ENCODE data around the gene F2RL3.

F2RL3 gene

GRCh38 chr19:16880884-16881554, 7.8 kb upstream of the F2RL3 start:
- no peak overlapping the region for H3K4me3 ChIP-seq (ENCODE audit: low read length)
- DNase-seq (ENCODE audit: low read depth), result no peak
- no peak for TF ChIP-seq CTCF (conservative IDR thresholded peaks at IDR 0.05; ENCODE audit: low read depth, low read length)

- no peak for DNase-seq (ENCODE audit: low read depth)
- TF ChIP-seq CTCF (conservative IDR thresholded peaks at IDR 0.05; ENCODE audit: low read depth, low read length), result no peak
Observed at GRCh38 chr19:16882146-16882545, 6.7 kb upstream of the F2RL3 start.

GRCh38 chr19:16883522-16883921, 5.3 kb upstream of the F2RL3 start:
- no peak for DNase-seq (ENCODE audit: low read depth)
- no peak for TF ChIP-seq CTCF (conservative IDR thresholded peaks at IDR 0.05; ENCODE audit: low read depth, low read length)
- no peak overlapping the region for H3K4me3 ChIP-seq (ENCODE audit: low read length)

More at GRCh38 chr19:16882146-16882545, 6.7 kb upstream of the F2RL3 start:
- H3K4me3 ChIP-seq (ENCODE audit: low read length), result no peak overlapping the region

DNA sequence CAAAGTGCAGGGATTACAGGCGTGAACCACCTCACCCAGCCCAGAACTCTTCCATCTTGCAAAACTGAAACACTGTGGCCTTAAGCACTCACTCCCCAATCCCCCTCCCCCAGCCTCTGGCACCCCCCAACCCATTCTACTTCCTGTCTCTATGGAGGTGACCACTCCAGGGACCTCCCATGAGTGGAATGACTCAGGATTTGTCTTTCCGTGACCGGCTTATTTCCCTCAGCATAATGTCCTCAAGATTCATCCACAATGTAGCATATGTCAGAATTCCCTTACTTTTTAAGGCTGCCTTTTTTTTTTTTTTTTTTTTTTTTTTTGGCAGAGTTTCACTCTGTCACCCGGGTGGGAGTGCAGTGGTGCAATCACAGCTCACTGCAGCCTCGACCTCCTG, 3.6 kb upstream of the F2RL3 start:
- TF ChIP-seq CTCF (conservative IDR thresholded peaks at IDR 0.05; ENCODE audit: low read depth, low read length), result no peak
- DNase-seq (ENCODE audit: low read depth), result no peak
- no peak overlapping the region for H3K4me3 ChIP-seq (ENCODE audit: low read length)

- DNase-seq (ENCODE audit: low read depth), result no peak
- no peak overlapping the region for H3K4me3 ChIP-seq (ENCODE audit: low read length)
- no peak for TF ChIP-seq CTCF (conservative IDR thresholded peaks at IDR 0.05; ENCODE audit: low read depth, low read length)
Observed at GRCh38 chr19:16886305-16886880, 2.4 kb upstream of the F2RL3 start.

- DNase-seq (ENCODE audit: low read depth), result no peak
- no peak for TF ChIP-seq CTCF (conservative IDR thresholded peaks at IDR 0.05; ENCODE audit: low read depth, low read length)
- no peak overlapping the region for H3K4me3 ChIP-seq (ENCODE audit: low read length)
Observed at GRCh38 chr19:16887353-16888265, 1.2 kb upstream of the F2RL3 start.
